Liver (tissue), 9 donors: ENCODE results near the gene MIEF2. TPM values are rescaled to one million over a fixed set of nuclear protein-coding genes. Genes with fewer than 3 reads are reported as not detected.

Experiments
- DNase-seq: peaks from one replicate; pipeline ENCODE4 v3.0.0-alpha.2; 2017; ENCODE audit warnings: low spot score
- H3K27ac ChIP-seq, 2 donors: one replicate each; pipeline ENCODE4 v1.7.0; 2013; ENCODE audit warnings: inconsistent platforms in 2 of 2, low read length in 2 of 2, control low read depth in 1 of 2, low read depth in 1 of 2, mild to moderate bottlenecking in 1 of 2
- H3K27me3 ChIP-seq, 4 donors: one replicate each; pipeline versions ENCODE4 v1.6.1 to v1.7.0; 2013; ENCODE audit warnings: low read length in 3 of 4, inconsistent platforms in 1 of 4, mild to moderate bottlenecking in 1 of 4, moderate library complexity in 1 of 4; ENCODE audit not compliant: control insufficient read depth in 4 of 4, insufficient read depth in 4 of 4
- H3K36me3 ChIP-seq, 4 donors: one replicate each; pipeline versions ENCODE4 v1.6.1 to v1.7.0; 2013; ENCODE audit warnings: low read length in 3 of 4, mild to moderate bottlenecking in 3 of 4, low read depth in 1 of 4, moderate library complexity in 1 of 4; ENCODE audit not compliant: control insufficient read depth in 4 of 4, insufficient read depth in 3 of 4
- H3K4me1 ChIP-seq, 4 donors: one replicate each; pipeline versions ENCODE4 v1.6.1 to v1.7.0; 2013; ENCODE audit warnings: low read length in 3 of 4, mild to moderate bottlenecking in 3 of 4, moderate library complexity in 1 of 4; ENCODE audit not compliant: control insufficient read depth in 4 of 4, insufficient read depth in 4 of 4
- H3K4me3 ChIP-seq, 3 donors: one replicate each; pipeline versions ENCODE4 v1.6.1 to v1.7.0; 2013; ENCODE audit warnings: low read length in 3 of 3, control low read depth in 1 of 3, low read depth in 1 of 3, mild to moderate bottlenecking in 1 of 3
- H3K9ac ChIP-seq, 2 donors: one replicate each; pipeline ENCODE4 v1.7.0; 2013; ENCODE audit warnings: low read length in 2 of 2, mild to moderate bottlenecking in 2 of 2, moderate library complexity in 2 of 2, control low read depth in 1 of 2, low read depth in 1 of 2
- H3K9me3 ChIP-seq, 4 donors: one replicate each; pipeline versions ENCODE4 v1.6.1 to v1.7.0; 2013; ENCODE audit warnings: low read length in 3 of 4; ENCODE audit not compliant: control insufficient read depth in 4 of 4
- FOXA1 ChIP-seq: IDR thresholded peaks from 2 replicates; pipeline ENCODE4 v1.6.1; 2016; ENCODE audit warnings: antibody characterized with exemption
- FOXA2 ChIP-seq: IDR thresholded peaks from 2 replicates; pipeline ENCODE4 v1.6.1; 2016; ENCODE audit warnings: antibody characterized with exemption
- GABPA ChIP-seq, 2 donors: IDR thresholded peaks in 1 of 2; conservative IDR thresholded peaks in 1 of 2; 2 replicates each; pipeline ENCODE4 v1.6.1; 2016; ENCODE audit warnings: antibody characterized with exemption in 2 of 2, mild to moderate bottlenecking in 1 of 2, moderate library complexity in 1 of 2
- HNF4A ChIP-seq, 2 donors: conservative IDR thresholded peaks; 2 replicates each; pipeline ENCODE4 v1.6.1; 2016; ENCODE audit warnings: antibody characterized with exemption in 2 of 2, mild to moderate bottlenecking in 2 of 2
- HNF4G ChIP-seq: IDR thresholded peaks from 2 replicates; pipeline ENCODE4 v1.6.1; 2016; ENCODE audit warnings: antibody characterized with exemption
- NR2F2 ChIP-seq: IDR thresholded peaks from 2 replicates; pipeline ENCODE4 v1.6.1; 2016; ENCODE audit warnings: antibody characterized with exemption
- RAD21 ChIP-seq, 2 donors: IDR thresholded peaks; 2 replicates each; pipeline ENCODE4 v1.6.1; 2016; ENCODE audit warnings: antibody characterized with exemption in 2 of 2, mild to moderate bottlenecking in 2 of 2
- REST ChIP-seq: IDR thresholded peaks from 2 replicates; pipeline ENCODE4 v1.6.1; 2016; ENCODE audit warnings: antibody characterized with exemption, mild to moderate bottlenecking
- RXRA ChIP-seq, 2 donors: IDR thresholded peaks; 2 replicates each; pipeline ENCODE4 v1.6.1; 2017 to 2018; ENCODE audit warnings: antibody characterized with exemption in 2 of 2, mild to moderate bottlenecking in 1 of 2
- YY1 ChIP-seq: IDR thresholded peaks from 2 replicates; pipeline ENCODE4 v1.6.1; 2016; ENCODE audit warnings: antibody characterized with exemption, mild to moderate bottlenecking
- WGBS: extraction: QIAGEN DNeasy Blood & Tissue Kit; methylation state at CpG from one replicate; pipeline ENCODE4 v1.1.7; 2013; 5-methylcytosine and 5-hydroxymethylcytosine counted together
- polyA plus RNA-seq, 2 donors: library from polyadenylated mRNA; stranded (reverse) in 1 of 2; unstranded in 1 of 2; fragments of 200-250 nt in 1 of 2; fragments of >200 nt in 1 of 2; fragmentation: Nextera tagmentation in 1 of 2; extraction: Ambion mirVana in 1 of 2; gene quantifications; one replicate each; pipeline versions ENCODE4 v1.2.1 to v1.2.3, GENCODE V29; 2013 to 2015
- total RNA-seq, 2 donors: library from RNA; depleted of rRNA; stranded (reverse); fragments of >200 nt; gene quantifications; one replicate each; pipeline ENCODE4 v1.2.3, GENCODE V29; 2014
- TF ChIP-seq, protein P1 (sequence below): IDR thresholded peaks from 2 replicates; pipeline ENCODE4 v1.6.1; 2016; ENCODE audit warnings: antibody characterized with exemption
- TF ChIP-seq, protein P2 (sequence below): IDR thresholded peaks from 2 replicates; pipeline ENCODE4 v1.6.1; 2016; ENCODE audit warnings: antibody characterized with exemption
- TF ChIP-seq, protein P3 (sequence below): fragments of 150-350 bp; IDR thresholded peaks from 2 replicates; pipeline ENCODE4 v1.5.1; 2017; ENCODE audit warnings: improper control_type of control experiment, low read depth, low read length; ENCODE audit not compliant: missing input control
- donor health status: healthy.
- donor health status: healthy.
- donor health status: healthy.
- donor health status: healthy.
- donor health status: healthy.

The MIEF2 gene
- total and polyA plus RNA-seq, 4 donors, result 4.1 to 11.1 (median 6.6) TPM

GRCh38 chr17:18227635-18228034 is 32.8 kb upstream of the MIEF2 start (continued):
- TF ChIP-seq, protein P1, sequence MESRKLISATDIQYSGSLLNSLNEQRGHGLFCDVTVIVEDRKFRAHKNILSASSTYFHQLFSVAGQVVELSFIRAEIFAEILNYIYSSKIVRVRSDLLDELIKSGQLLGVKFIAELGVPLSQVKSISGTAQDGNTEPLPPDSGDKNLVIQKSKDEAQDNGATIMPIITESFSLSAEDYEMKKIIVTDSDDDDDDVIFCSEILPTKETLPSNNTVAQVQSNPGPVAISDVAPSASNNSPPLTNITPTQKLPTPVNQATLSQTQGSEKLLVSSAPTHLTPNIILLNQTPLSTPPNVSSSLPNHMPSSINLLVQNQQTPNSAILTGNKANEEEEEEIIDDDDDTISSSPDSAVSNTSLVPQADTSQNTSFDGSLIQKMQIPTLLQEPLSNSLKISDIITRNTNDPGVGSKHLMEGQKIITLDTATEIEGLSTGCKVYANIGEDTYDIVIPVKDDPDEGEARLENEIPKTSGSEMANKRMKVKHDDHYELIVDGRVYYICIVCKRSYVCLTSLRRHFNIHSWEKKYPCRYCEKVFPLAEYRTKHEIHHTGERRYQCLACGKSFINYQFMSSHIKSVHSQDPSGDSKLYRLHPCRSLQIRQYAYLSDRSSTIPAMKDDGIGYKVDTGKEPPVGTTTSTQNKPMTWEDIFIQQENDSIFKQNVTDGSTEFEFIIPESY, result no peak
- TF ChIP-seq HNF4G (no peak), RXRA (IDR thresholded peaks at IDR 0.05) (no peak)
- TF ChIP-seq, protein P2, sequence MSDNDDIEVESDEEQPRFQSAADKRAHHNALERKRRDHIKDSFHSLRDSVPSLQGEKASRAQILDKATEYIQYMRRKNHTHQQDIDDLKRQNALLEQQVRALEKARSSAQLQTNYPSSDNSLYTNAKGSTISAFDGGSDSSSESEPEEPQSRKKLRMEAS, result no peak

DNA sequence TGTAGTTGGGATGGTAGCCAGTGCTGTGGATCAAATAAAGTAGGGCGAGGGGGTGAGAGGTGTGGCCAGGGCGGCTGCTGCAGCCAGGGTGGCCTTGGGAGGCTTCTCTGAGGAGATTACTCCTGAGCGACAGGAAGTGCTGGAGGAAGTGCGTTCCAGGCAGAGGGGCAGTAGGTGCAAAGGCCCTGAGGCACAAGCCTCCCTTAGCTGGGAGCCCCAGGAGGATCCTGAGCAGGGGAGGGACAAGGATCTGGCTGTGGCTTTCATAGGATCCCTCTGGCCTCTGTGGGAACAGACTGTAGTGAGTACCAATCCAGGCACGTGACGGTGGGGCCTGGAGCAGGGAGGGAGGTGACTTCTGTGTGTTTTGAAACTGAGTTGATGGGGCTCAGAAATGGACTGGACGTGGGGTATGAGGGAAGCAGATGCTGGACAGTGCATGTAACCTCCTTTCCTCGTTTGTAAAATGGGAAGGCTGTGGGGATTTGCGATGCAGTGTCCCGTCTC is 32.2 kb upstream of the MIEF2 start:
- H3K4me1 ChIP-seq, result peaks cover 0 to 15% (median 6%) of the 10 kb centered on the region in 4 donors
- no peak for DNase-seq
- H3K27me3 ChIP-seq, result no peaks in the 10 kb centered on the region
- H3K9ac ChIP-seq, result no peak overlapping the region
- H3K4me3 ChIP-seq, result no peak overlapping the region
- TF ChIP-seq YY1, result no peak
- WGBS, result 94% methylated on average over 10 of the region's 10 CpGs
- no peak overlapping the region for H3K27ac ChIP-seq
- no peaks in the 10 kb centered on the region for H3K9me3 ChIP-seq
- no peaks in the 10 kb centered on the region for H3K36me3 ChIP-seq

DNA sequence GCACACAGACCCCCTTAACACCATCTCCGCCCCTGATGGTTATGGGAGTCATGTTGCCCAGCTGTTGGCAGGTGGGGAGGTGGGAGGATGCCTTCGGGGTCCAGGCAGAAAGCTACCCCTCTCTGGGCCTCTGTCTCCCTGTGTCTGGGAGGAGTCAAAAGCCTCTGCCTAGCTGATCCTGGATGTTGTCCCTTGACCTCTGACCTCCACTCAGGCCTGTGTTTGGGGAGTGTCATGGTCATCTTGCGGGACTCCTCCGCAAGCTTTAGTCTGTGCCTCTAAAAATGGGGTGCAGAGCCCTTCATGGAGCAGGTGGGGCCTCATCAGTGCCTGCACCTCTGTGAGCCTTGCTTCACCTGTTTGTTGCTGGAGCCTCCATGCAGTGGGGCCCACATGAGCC is 31.2 kb upstream of the MIEF2 start:
- Histone ChIP-seq H3K9ac (no peak overlapping the region), H3K27ac (no peak overlapping the region), H3K4me3 (no peak overlapping the region), H3K27me3 (no peaks in the 10 kb centered on the region), H3K9me3 (no peaks in the 10 kb centered on the region), H3K36me3 (peaks cover 0 to under 1% (median 0%) of the 10 kb centered on the region in 4 donors), H3K4me1 (peaks cover 0 to 15% (median 6%) of the 10 kb centered on the region in 4 donors)
- TF ChIP-seq FOXA2 (no peak), RAD21 (IDR thresholded peaks at IDR 0.05) (no peak), GABPA (IDR thresholded peaks at IDR 0.05 in 1 of 2, conservative IDR thresholded peaks at IDR 0.05 in 1 of 2) (no peak), RXRA (IDR thresholded peaks at IDR 0.05) (no peak), NR2F2 (no peak)
- no peak for DNase-seq
- WGBS, result 81% methylated on average over 4 of the region's 4 CpGs

DNA sequence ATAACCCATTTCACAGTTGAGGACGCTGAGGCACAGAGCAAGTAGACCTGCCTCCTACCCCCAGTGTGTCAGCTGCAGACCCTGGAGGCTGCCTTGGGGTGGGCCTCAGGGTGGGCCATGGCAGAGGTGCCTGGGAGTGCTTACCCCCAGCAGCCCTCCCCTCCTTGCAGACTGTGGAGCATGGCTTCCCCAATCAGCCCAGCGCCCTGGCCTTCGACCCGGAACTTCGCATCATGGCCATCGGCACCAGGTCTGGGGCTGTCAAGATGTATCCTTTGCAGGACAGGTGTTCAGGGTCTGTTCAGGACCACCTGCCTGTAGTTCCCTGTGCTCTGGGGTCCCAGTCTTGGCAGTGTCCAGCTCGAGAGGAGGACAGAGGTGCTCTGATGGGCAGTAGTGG is 30.7 kb upstream of the MIEF2 start:
- DNase-seq, result no peak
- no peak for TF ChIP-seq HNF4A (conservative IDR thresholded peaks at IDR 0.05)
- TF ChIP-seq, protein P3, sequence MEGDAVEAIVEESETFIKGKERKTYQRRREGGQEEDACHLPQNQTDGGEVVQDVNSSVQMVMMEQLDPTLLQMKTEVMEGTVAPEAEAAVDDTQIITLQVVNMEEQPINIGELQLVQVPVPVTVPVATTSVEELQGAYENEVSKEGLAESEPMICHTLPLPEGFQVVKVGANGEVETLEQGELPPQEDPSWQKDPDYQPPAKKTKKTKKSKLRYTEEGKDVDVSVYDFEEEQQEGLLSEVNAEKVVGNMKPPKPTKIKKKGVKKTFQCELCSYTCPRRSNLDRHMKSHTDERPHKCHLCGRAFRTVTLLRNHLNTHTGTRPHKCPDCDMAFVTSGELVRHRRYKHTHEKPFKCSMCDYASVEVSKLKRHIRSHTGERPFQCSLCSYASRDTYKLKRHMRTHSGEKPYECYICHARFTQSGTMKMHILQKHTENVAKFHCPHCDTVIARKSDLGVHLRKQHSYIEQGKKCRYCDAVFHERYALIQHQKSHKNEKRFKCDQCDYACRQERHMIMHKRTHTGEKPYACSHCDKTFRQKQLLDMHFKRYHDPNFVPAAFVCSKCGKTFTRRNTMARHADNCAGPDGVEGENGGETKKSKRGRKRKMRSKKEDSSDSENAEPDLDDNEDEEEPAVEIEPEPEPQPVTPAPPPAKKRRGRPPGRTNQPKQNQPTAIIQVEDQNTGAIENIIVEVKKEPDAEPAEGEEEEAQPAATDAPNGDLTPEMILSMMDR, result no peak
- TF ChIP-seq FOXA1, result no peak
- no peak for TF ChIP-seq REST
- Histone ChIP-seq H3K27me3 (no peaks in the 10 kb centered on the region), H3K9me3 (no peaks in the 10 kb centered on the region), H3K9ac (no peak overlapping the region), H3K4me1 (peaks cover 0 to 14% (median 6%) of the 10 kb centered on the region in 4 donors), H3K27ac (no peak overlapping the region), H3K4me3 (no peak overlapping the region), H3K36me3 (peaks cover 0 to 3% (median 0%) of the 10 kb centered on the region in 4 donors)
- WGBS, result 95% methylated on average over 7 of the region's 7 CpGs
